HG02678 (cell line): Measurements from ENCODE around the gene NEK6.
A peak's percentile ranks its signal among the peaks of the same experiment; 100 is the strongest.
"Not testable (repeated sequence)": the region's sequence is repeated elsewhere in the genome, so short reads cannot be mapped to it uniquely, and the experiment has no call there.

Source experiments
- ATAC-seq: cut with Tn5 transposase; IDR thresholded peaks from one replicate; pipeline ENCODE4 v1.9.1; 2021; ENCODE audit warnings: mild to moderate bottlenecking, moderate library complexity; ENCODE audit not compliant: unreplicated experiment

NEK6 gene

GRCh38 chr9:124225945-124226344, 31.8 kb upstream of the NEK6 start:
- ATAC-seq, result no peak

GRCh38 chr9:124228516-124228915, 29.2 kb upstream of the NEK6 start:
- no peak for ATAC-seq

GRCh38 chr9:124231095-124231737, 26.5 kb upstream of the NEK6 start:
- ATAC-seq, result no peak

GRCh38 chr9:124238546-124239140, 19.1 kb upstream of the NEK6 start:
- peak; percentile 18 for ATAC-seq

- peak; percentile 75 for ATAC-seq
Observed at GRCh38 chr9:124239249-124240073, 18.3 kb upstream of the NEK6 start.

GRCh38 chr9:124242331-124243194, 15.2 kb upstream of the NEK6 start:
- ATAC-seq, result no peak

GRCh38 chr9:124247393-124247792, 10.4 kb upstream of the NEK6 start:
- not testable (repeated sequence) for ATAC-seq

GRCh38 chr9:124248066-124248465, 9.7 kb upstream of the NEK6 start:
- ATAC-seq, result no peak

GRCh38 chr9:124248960-124249359, 8.8 kb upstream of the NEK6 start:
- no peak for ATAC-seq

- no peak for ATAC-seq
Observed at GRCh38 chr9:124251204-124251603, 6.5 kb upstream of the NEK6 start.

GRCh38 chr9:124251605-124252378, 6.0 kb upstream of the NEK6 start:
- ATAC-seq, result no peak

- not testable (repeated sequence) for ATAC-seq
Observed at GRCh38 chr9:124252878-124253277, 4.9 kb upstream of the NEK6 start.

GRCh38 chr9:124254261-124254682, 3.5 kb upstream of the NEK6 start:
- ATAC-seq, result peak; percentile 63

- no peak for ATAC-seq
Observed at GRCh38 chr9:124255222-124255621, 2.5 kb upstream of the NEK6 start.

- ATAC-seq, result no peak
Observed at GRCh38 chr9:124256517-124257069, 1.2 kb upstream of the NEK6 start.

- no peak for ATAC-seq
Observed at GRCh38 chr9:124257070-124257843, 492 bp upstream of the NEK6 start.

- ATAC-seq, result no peak
Observed at GRCh38 chr9:124258607-124259157, 933 bp downstream of the NEK6 start.

- no peak for ATAC-seq
Observed at GRCh38 chr9:124259158-124259808, 1.5 kb downstream of the NEK6 start.
